Muscle of back (tissue), 11 donors: ENCODE measurements around the gene FAM117A. TPM values are rescaled to one million over a fixed set of nuclear protein-coding genes. Genes with fewer than 3 reads are reported as not detected.
"Not testable (repeated sequence)": the region's sequence is repeated elsewhere in the genome, so short reads cannot be mapped to it uniquely, and the experiment has no call there.

Experiments used
- DNase-seq, 3 donors: peaks; one replicate each; pipeline versions ENCODE4 v3.0.0 to v3.0.0-alpha.2; 2013
- polyA plus RNA-seq, 10 donors: library from polyadenylated mRNA; unstranded; fragments of 120-200 nt; gene quantifications; one replicate each; pipeline ENCODE4 v1.2.1, GENCODE V29; 2013; ENCODE audit not compliant: insufficient read length in 10 of 10

The FAM117A gene
- polyA plus RNA-seq, 10 donors: 12.7 to 25.1 (median 18.0) TPM

- DNase-seq: peak in 1 of 3 donors; percentile 66
These were observed 21.7 kb downstream of the FAM117A start for GRCh38 chr17:49742166-49742638.

- no peak for DNase-seq
These were observed 22.2 kb downstream of the FAM117A start for GRCh38 chr17:49741692-49742076.

- no peak for DNase-seq
These were observed 22.8 kb downstream of the FAM117A start for GRCh38 chr17:49741009-49741691.

GRCh38 chr17:49739641-49740271 lies 24.2 kb downstream of the FAM117A start:
- peak in 2 of 3 donors; percentile 67 to 72 for DNase-seq

GRCh38 chr17:49738456-49739163 lies 25.3 kb downstream of the FAM117A start:
- no peak for DNase-seq

- no peak for DNase-seq
These were observed 29.1 kb downstream of the FAM117A start for GRCh38 chr17:49734515-49735490.

- DNase-seq: no peak
These were observed 32.5 kb downstream of the FAM117A start for GRCh38 chr17:49731435-49731831.

GRCh38 chr17:49730785-49731434 lies 33.0 kb downstream of the FAM117A start:
- DNase-seq: peak in 1 of 3 donors; percentile 61

- DNase-seq: peak; percentile 83 to 96 (median 94)
These were observed 33.7 kb downstream of the FAM117A start for GRCh38 chr17:49730078-49730784.

GRCh38 chr17:49729069-49729468 lies 34.9 kb downstream of the FAM117A start:
- peak in 1 of 3 donors; percentile 61 for DNase-seq

- no peak for DNase-seq
These were observed 35.5 kb downstream of the FAM117A start for GRCh38 chr17:49728425-49728824.

- peak in 2 of 3 donors; percentile 73 to 75 for DNase-seq
These were observed 36.6 kb downstream of the FAM117A start for GRCh38 chr17:49727380-49727779.

- DNase-seq: no peak
These were observed 38.3 kb downstream of the FAM117A start for GRCh38 chr17:49725452-49726130.

GRCh38 chr17:49724552-49724951 lies 39.4 kb downstream of the FAM117A start:
- DNase-seq: not testable (repeated sequence)

GRCh38 chr17:49723423-49723822 lies 40.5 kb downstream of the FAM117A start:
- DNase-seq: peak; percentile 73 to 93 (median 77)

- no peak for DNase-seq
These were observed 41.9 kb downstream of the FAM117A start for GRCh38 chr17:49722066-49722465.

- DNase-seq: no peak
These were observed 46.5 kb downstream of the FAM117A start for GRCh38 chr17:49717371-49717861.

- DNase-seq: no peak
These were observed 47.1 kb downstream of the FAM117A start for GRCh38 chr17:49716668-49717364.
